Activated CD8-positive, alpha-beta memory T cell treated with anti-CD3 and anti-CD28 coated beads for 48 hours (primary cell): ENCODE measurements around the gene TBCCD1.
"Not testable (repeated sequence)": the region's sequence is repeated elsewhere in the genome, so short reads cannot be mapped to it uniquely, and the experiment has no call there.

Source experiments
- DNase-seq, 3 experiments: peaks; one replicate each; pipeline ENCODE4 v3.0.0-alpha.2; 2020; ENCODE audit warnings: low read depth in 2 of 3, low spot score in 2 of 3

Gene TBCCD1

GRCh38 chr3:186552408-186553031 lies 14.6 kb downstream of the TBCCD1 start:
- DNase-seq: no peak

- DNase-seq: no peak
Observed at GRCh38 chr3:186551387-186551786, 15.8 kb downstream of the TBCCD1 start.

DNA sequence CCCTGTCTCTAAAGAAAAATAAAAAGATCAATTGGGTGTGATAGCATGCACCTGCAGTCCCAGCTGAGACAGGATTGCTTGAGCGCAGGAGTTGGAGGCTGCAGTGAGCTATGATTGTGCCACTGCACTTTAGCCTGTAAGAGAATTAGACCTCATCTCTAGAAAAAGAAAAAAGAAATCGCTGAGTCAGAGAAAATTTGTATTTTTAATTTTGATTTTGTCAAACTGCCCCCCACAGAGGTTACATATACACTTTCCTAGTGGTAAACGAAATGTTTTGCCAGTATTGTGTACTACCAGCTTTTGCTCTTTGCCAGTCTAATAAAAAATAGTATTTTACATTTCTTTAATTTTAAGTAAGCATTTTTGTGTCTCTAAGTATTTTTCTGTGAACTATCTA lies 17.6 kb downstream of the TBCCD1 start:
- no peak for DNase-seq

- no peak for DNase-seq
Observed at GRCh38 chr3:186544281-186544680, 22.9 kb downstream of the TBCCD1 start, which contains the start of gene CRYGS. TSS of gene CRYGS (minus strand) at chr3:186544380. CDS start at chr3:186544326, 54 bp downstream.

DNA sequence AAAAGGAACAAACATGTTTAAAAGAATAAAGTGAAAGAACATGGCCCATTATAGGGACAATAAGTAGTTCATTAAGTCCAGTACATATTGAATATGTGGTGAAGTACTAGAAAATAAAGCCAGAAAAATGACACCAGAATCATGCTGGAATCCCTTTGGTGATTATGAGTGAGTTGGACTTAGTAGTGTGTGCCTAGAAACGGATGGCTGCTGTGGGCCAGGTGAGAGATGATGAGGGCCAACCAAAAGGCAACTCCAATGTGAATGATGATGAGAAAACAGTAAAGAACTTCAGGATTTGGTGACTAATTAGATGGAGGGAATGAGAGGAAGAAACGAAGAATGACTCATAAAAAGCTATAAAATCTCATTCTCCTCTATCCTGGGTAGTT lies 26.3 kb downstream of the TBCCD1 start:
- DNase-seq: no peak

- peak; percentile 44 to 58 (median 51) for DNase-seq
Observed at GRCh38 chr3:186540221-186540834, 26.8 kb downstream of the TBCCD1 start.

DNA sequence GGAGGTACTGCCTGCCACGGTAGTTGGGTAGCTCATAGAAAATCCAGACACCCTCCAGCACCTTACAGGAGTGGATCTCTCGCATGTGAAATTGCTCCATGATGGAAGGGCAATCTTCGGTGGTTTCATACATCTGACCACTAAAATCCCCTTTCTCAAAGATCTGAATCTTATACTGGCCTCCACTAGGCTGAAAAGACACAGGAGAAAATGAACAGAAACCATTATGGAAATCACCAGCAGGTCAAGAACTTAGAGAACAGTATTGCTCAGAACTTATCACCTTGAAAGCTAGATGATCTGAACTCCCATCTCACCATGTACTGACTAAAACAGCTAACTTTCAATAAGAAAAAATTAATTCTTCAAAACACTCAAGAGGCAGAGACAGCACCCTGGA lies 28.4 kb downstream of the TBCCD1 start:
- no peak for DNase-seq

DNA sequence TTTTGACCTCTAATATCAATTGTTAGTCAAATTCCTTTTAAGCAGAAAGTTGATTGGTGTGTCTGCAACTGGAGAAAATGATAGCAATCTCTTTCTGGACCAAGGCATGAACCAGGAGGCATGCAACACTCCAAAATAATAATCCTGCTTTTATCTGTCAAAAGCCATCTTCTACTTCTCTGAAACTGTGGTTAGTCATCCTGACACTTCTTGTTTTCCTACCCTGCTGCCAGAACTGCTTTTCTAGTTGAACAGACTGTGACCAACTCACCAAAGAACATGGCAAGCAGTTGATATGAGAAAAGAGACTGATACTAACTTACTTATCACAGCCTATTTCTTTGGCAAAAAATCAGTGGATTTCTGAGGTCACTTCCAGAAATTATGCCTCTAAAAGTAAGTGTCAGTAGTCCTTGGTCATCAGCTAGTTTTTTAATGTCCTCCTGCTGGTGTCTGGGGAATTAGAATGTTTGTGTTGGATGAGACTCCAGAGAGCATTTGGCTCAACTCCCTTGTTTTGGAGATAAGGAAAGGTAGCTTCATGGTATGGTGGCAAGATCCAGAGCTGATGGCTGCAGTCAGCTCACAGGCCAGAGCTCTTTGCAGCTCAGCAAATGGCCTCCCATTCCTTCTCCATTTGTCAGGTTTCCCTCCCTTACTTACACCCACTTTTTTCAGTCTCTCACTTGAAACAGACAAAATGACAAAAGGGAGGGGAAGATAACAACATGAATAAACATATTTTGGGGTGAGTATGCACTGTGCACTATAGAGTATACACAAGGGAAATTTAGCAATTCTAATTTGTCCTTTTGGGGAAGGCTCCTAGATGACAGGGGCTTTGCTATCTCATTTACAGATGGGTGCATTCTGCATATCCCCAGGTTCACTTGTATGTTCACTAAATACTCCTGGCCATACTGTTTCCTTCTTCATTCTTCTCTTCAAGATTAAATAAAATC lies 30.0 kb downstream of the TBCCD1 start:
- no peak for DNase-seq

DNA sequence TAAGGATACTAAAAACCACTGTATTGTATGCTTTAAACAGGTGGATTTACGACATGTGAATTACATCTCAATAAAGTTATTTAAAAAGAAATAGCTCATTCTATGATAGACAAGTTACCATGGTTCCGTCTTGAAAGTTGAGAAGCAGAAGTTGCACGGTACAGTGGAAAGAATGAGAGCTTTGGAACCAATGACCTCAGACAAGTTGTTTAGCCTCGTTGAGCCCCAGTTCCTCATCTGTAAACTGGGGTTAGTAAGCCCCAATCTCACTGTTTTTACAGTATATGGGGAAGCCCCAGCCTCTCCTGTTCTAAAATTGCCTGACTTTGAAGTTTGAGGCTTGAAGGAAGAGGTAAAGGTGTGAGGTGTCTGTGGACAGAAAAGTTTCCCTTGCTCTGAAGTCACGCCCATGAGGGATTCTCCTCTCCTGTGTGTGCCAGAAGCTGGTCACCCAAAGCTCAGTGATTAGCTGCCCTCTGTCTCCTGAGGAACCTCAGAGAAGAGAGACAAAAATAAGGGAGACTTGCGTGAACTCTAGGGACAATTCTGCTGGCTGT lies 32.9 kb downstream of the TBCCD1 start:
- no peak for DNase-seq

DNA sequence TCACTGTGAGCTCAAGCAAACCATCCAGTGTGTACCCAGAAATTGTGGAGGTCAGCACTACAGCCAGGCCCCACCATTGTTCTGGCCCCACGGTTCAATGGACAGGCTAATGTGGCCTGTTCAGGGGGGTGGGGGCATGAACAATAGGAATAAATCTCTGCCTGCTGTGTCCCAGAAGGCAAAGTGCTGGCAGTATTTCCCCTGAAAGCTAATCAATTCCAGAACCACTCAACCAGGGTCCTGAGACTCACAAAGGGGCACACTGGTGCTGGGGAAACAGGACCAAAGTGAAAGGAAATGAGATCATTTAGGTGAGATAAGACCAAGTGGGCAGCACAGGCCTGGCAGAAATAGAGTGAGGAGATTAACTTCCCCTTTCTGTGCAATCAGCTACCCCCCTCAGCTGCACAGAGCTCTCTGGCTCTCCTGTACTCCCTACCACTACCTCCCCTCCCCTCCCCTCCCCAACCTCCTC lies 34.5 kb downstream of the TBCCD1 start:
- no peak for DNase-seq

GRCh38 chr3:186531694-186532093 lies 35.4 kb downstream of the TBCCD1 start:
- DNase-seq: not testable (repeated sequence)

DNA sequence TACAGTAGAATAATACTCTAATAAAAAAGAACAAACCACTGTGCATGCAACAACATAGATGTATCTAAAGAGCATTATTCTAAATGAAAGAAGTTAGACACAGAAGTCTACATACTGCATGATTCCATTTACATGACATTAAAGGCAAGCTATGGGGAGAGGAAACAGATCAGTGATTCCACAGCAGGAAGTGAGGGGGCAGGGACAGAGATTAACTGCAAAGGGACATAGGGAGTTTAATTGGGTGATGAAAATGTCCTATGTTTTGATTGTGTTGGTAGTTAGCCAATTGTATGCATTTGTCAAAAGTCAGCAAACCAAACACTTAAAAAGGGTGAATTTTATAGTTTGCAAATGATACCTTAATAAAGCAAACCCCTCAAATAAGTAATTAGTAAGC lies 36.7 kb downstream of the TBCCD1 start:
- DNase-seq: no peak

DNA sequence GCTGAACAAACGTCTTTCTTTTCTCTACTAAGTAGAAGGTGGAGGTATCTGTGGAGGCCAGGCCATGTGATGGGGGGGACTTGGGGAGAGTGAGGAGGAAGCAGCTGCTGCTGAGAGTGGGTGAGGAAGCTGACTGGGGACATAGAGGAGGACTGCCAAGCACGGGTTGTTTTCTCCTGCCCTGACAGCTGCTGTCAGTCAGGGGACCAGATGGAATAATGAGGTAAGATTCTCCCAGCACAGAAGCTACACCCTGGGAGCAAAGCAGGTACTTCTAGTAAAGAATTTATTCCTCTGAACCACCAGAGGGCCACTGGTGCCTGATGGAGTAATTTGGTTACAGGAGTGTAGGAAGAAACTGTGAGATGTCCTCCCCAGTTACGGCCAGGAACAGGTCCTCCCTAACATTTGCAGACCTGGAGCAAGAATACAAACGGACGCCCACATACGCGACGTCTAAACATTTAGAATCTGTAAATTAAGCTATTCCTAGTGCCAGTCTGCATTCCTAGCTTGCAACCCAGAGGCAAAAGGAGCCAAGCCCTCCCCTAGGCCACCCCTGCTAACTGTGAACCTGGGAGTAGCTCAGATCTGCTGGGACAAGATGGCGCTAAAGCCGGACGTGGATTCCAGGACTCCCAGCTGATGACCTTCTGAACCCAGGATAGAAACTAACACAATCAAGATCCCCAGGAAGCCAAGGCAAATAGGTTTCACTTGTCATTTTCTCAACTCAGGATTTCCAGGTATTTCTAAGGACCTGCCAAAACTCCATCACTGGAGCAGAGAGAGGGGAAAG lies 37.7 kb downstream of the TBCCD1 start:
- no peak for DNase-seq

DNA sequence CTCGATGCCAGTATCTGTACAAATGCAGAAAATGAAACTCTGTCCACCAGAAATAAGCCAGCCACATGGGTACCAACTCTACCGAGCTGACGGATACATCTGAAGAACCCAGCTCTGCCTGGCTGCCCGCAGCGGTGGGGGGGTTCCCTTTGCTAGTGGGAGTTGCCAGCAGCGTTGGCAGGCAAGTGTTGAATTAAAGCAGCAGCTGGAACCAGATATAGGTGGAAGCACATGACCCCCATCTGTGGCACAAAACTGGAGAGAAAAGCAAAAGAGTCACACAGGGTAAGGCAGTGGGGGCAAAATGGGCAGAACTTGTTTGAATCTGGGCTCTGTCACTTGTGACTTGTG lies 40.9 kb downstream of the TBCCD1 start:
- no peak for DNase-seq

GRCh38 chr3:186525369-186526255 lies 41.5 kb downstream of the TBCCD1 start:
- DNase-seq: no peak

DNA sequence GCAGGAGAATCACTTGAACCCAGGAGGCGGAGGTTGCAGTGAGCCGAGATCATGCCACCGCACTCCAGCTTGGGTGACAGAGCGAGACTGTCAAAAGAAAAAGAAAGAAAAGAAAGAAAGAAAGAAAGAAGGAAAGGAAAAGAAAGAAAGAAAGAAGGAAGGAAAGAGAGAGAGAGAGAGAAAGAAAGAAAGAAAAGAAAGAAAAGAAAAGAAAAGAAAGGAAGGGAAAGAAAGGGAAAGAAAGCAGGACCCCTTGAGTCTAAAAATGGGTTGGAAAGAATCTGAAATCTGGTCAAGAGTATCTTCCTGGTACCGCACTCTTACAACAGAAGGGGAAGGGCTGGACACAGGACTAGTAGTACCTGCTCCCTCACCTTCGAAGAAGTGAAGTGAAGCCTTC lies 42.5 kb downstream of the TBCCD1 start:
- no peak for DNase-seq

DNA sequence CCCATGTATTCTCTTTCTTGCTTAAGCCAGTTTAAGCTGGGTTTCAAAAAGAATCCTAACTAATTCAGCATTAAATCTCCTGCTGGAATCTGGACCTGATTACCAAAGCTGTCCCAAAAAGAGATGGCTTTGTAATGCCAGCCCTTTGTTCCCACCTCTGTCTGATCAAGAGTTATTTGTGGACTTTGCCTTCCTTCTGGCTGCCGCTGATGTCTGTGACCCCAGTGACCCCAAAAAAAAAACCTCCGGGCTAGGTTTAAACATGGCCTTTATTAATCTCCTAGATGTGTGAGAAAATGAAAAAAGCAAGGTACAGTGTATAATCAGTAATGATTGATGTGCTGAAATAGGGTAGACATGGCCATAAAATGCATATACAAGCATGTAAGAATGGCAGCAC lies 43.7 kb downstream of the TBCCD1 start:
- no peak for DNase-seq

GRCh38 chr3:186523022-186523421 lies 44.1 kb downstream of the TBCCD1 start:
- no peak for DNase-seq

DNA sequence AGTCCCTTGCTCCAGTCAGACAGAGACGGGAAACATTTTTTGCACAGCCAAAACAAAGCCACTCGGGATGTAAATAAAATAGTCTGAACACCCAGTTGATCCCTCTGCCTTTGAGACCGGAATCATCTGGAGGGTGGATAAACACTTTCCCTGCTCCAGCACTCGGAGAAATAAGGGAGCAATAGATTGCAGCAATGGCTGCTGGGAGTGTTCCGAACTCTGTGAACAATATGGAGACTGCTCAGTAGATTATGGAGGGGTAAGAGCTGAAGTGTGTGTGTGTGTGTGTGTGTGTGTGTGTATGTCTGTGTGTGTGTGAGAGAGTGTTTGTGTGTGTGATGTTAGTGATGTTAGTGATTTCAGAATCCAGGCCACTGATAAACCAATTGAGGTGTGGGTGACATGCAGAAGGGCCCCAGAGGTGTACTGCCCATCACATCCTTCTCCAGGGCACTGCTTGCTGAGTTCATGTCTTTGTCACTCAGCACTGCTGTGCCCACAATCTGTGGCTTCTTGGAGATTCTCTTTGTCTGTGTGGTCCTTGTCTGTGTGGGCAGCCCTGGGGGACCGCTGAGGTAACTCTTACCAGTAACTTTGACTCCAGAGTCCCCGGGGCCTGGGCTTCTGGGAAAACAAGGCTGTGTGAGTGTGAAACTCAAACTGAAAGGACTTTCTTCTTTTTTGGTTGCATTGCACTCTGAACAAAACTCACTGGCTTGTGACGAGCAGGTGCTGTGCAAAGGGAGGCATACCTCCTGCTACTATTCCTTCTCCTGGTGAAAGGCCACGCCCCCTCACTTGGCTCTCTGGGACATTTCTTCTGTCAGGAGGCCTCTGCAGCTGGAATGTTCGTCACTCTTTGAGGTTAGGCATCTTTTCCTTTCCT lies 45.9 kb downstream of the TBCCD1 start:
- DNase-seq: no peak
